GM18867 (cell line): ENCODE data around the gene RAMACL.

Experiments
- ATAC-seq: cut with Tn5 transposase; IDR thresholded peaks from one replicate; pipeline ENCODE4 v1.9.1; 2021; ENCODE audit warnings: mild to moderate bottlenecking, moderate library complexity; ENCODE audit not compliant: unreplicated experiment

The RAMACL gene

GRCh38 chr6:166579237-166579850 lies 7.1 kb downstream of the RAMACL start:
- ATAC-seq = no peak

GRCh38 chr6:166578536-166579236 lies 7.8 kb downstream of the RAMACL start:
- no peak for ATAC-seq

GRCh38 chr6:166575205-166575604 lies 11.3 kb downstream of the RAMACL start:
- no peak for ATAC-seq

- ATAC-seq = no peak
Measured at GRCh38 chr6:166573511-166574216, 12.8 kb downstream of the RAMACL start.

- no peak for ATAC-seq
Measured at GRCh38 chr6:166572370-166573261, 13.9 kb downstream of the RAMACL start.

GRCh38 chr6:166570929-166571713 lies 15.4 kb downstream of the RAMACL start:
- ATAC-seq = no peak

- ATAC-seq = no peak
Measured at GRCh38 chr6:166569206-166569605, 17.3 kb downstream of the RAMACL start.

GRCh38 chr6:166567813-166568212 lies 18.7 kb downstream of the RAMACL start:
- ATAC-seq = no peak

- ATAC-seq = no peak
Measured at GRCh38 chr6:166567107-166567506, 19.4 kb downstream of the RAMACL start.

GRCh38 chr6:166566026-166567011 lies 20.2 kb downstream of the RAMACL start:
- no peak for ATAC-seq

GRCh38 chr6:166565084-166565967 lies 21.2 kb downstream of the RAMACL start:
- no peak for ATAC-seq

- ATAC-seq = no peak
Measured at GRCh38 chr6:166563805-166564204, 22.7 kb downstream of the RAMACL start.

GRCh38 chr6:166563200-166563599 lies 23.3 kb downstream of the RAMACL start:
- ATAC-seq = no peak

- ATAC-seq = no peak
Measured at GRCh38 chr6:166562726-166563125, 23.8 kb downstream of the RAMACL start.

GRCh38 chr6:166561771-166562359 lies 24.6 kb downstream of the RAMACL start:
- no peak for ATAC-seq

- no peak for ATAC-seq
Measured at GRCh38 chr6:166560222-166560621, 26.3 kb downstream of the RAMACL start.

GRCh38 chr6:166559662-166560061 lies 26.8 kb downstream of the RAMACL start:
- ATAC-seq = no peak

- no peak for ATAC-seq
Measured at GRCh38 chr6:166559211-166559610, 27.3 kb downstream of the RAMACL start.
